Adrenal gland (tissue), 12 donors: Measurements from ENCODE around the gene GTPBP1. TPM values are rescaled to one million over a fixed set of nuclear protein-coding genes. Genes with fewer than 3 reads are reported as not detected.

Experiments used
- DNase-seq, 7 donors: peaks; one replicate each; pipeline ENCODE4 v3.0.0-alpha.2; 2019 to 2020
- H3K27ac ChIP-seq, 5 donors: fragments of 200-600 bp; sonication (generic) in 4 of 5; 1 replicate in 3 of 5; 2 replicates in 2 of 5; pipeline versions ENCODE4 v1.5.1 to v1.8.0; 2016 to 2020; ENCODE audit warnings: mild to moderate bottlenecking in 1 of 5
- H3K27me3 ChIP-seq: fragments of 200-600 bp; 2 replicates; pipeline ENCODE4 v1.8.0; 2021
- H3K36me3 ChIP-seq, 2 donors: fragments of 200-600 bp; replicated peaks in 1 of 2; 1 replicate in 1 of 2; 2 replicates in 1 of 2; pipeline versions ENCODE4 v1.5.1 to v1.8.0; 2018 to 2022
- H3K4me1 ChIP-seq, 2 donors: fragments of 200-600 bp; replicated peaks in 1 of 2; 1 replicate in 1 of 2; 2 replicates in 1 of 2; pipeline versions ENCODE4 v1.5.1 to v1.8.0; 2018 to 2021
- H3K4me3 ChIP-seq, 4 donors: fragments of 200-600 bp; sonication (generic) in 3 of 4; one replicate each; pipeline ENCODE4 v1.5.1; 2016 to 2018
- H3K9me3 ChIP-seq, 3 donors: fragments of 200-600 bp; sonication (generic) in 1 of 3; replicated peaks in 1 of 3; 1 replicate in 2 of 3; 2 replicates in 1 of 3; pipeline versions ENCODE4 v1.5.1 to v1.8.0; 2016 to 2021
- CTCF ChIP-seq, 6 experiments: fragments of 450-650 bp in 4 of 6; fragments of 200-600 bp in 2 of 6; sonication (generic) in 1 of 6; IDR thresholded peaks; 1 replicate in 5 of 6; 2 replicates in 1 of 6; pipeline versions ENCODE4 v1.5.1 to v1.8.0; 2016 to 2021; ENCODE audit warnings: antibody characterized with exemption in 6 of 6, mild to moderate bottlenecking in 2 of 6, moderate library complexity in 1 of 6
- POLR2A ChIP-seq, 2 donors: fragments of 450-650 bp; IDR thresholded peaks; one replicate each; pipeline ENCODE4 v1.6.1; 2017; ENCODE audit warnings: antibody characterized with exemption in 2 of 2, mild to moderate bottlenecking in 2 of 2, moderate library complexity in 1 of 2
- WGBS, 4 donors: extraction: QIAGEN DNeasy Blood & Tissue Kit in 2 of 4; methylation state at CpG; one replicate each; pipeline versions ENCODE4 v1.1.5 to v1.1.7; 2013 to 2017; 5-methylcytosine and 5-hydroxymethylcytosine counted together
- intact Hi-C, 2 donors: fragments of 100-400 bp; cut with DNase I; formaldehyde crosslinking; loops; one replicate each; pipeline versions ENCODE4 v1.14.1 to v1.15.0; 2022 to 2023
- polyA plus RNA-seq, 3 donors: library from polyadenylated mRNA; stranded (reverse); fragments of 200-250 nt in 2 of 3; fragments of 350-450 nt in 1 of 3; fragmentation: Illumina TruSeq in 1 of 3; extraction: RNeasy Lipid Tissue Mini Kit (QIAGEN cat#74804) in 1 of 3; gene quantifications; one replicate each; pipeline ENCODE4 v1.2.3, GENCODE V29; 2013 to 2014
- total RNA-seq, 9 donors: library from RNA; depleted of rRNA in 4 of 9; stranded (reverse); fragments of >200 nt in 4 of 9; fragments of 120-200 nt in 1 of 9; fragmentation: NEBNext Ultra II Directional in 1 of 9; extraction: Animal tissue kit (Norgen Biotek cat#: 25700) in 1 of 9; gene quantifications; one replicate each; pipeline versions ENCODE4 v1.1.0 to v1.2.4, GENCODE V29; 2013 to 2023
- donor health status: healthy with polysubstance abuse.
- donor health status: Bipolar disorder and iron deficiency.
- donor health status: DM: yes; HTN: yes; CAD: no.
- donor health status: DM: no; HTN: no; CAD: no.
- donor health status: DM: no; HTN: no; CAD: no.
- donor health status: DM: yes; HTN: yes; CAD: no.

GTPBP1 gene
- total and polyA plus RNA-seq, 12 donors: 14.0 to 56.9 (median 37.0) TPM

- Histone ChIP-seq H3K36me3 (peaks cover 0 to 8% of the 10 kb centered on the region in 2 donors), H3K9me3 (no peaks in the 10 kb centered on the region), H3K4me3 (no peak overlapping the region), H3K27ac (no peak overlapping the region), H3K4me1 (peaks cover 18 to 43% of the 10 kb centered on the region in 2 donors), H3K27me3 (no peaks in the 10 kb centered on the region)
- intact Hi-C loops: no loop called here
- DNase-seq: no peak
- TF ChIP-seq CTCF (IDR thresholded peaks at IDR 0.05): no peak
- no peak for TF ChIP-seq POLR2A (IDR thresholded peaks at IDR 0.05)
- 65 to 74% (median 67%) methylated on average over 3 of the region's 3 CpGs for WGBS, 4 donors
Observed at GRCh38 chr22:38694940-38695339, 10.8 kb upstream of the GTPBP1 start.

- H3K4me1 ChIP-seq: peaks cover 18 to 48% of the 10 kb centered on the region in 2 donors
- peaks cover 0 to 6% of the 10 kb centered on the region in 2 donors for H3K36me3 ChIP-seq
- intact Hi-C loops: no loop called here
- no peaks in the 10 kb centered on the region for H3K9me3 ChIP-seq
- H3K27ac ChIP-seq: peak overlapping the region in 3 of 5 donors; percentile 49 to 99 (median 79)
- no peak overlapping the region for H3K4me3 ChIP-seq
- no peaks in the 10 kb centered on the region for H3K27me3 ChIP-seq
- no peak for TF ChIP-seq POLR2A (IDR thresholded peaks at IDR 0.05)
- no peak for TF ChIP-seq CTCF (IDR thresholded peaks at IDR 0.05)
- DNase-seq: peak in 5 of 7 donors; percentile 57 to 76 (median 69)
- 21 to 33% (median 27%) methylated on average over 3 of the region's 3 CpGs for WGBS, 4 donors
Observed at GRCh38 chr22:38696606-38697424, 8.9 kb upstream of the GTPBP1 start.

GRCh38 chr22:38697425-38698089, 8.2 kb upstream of the GTPBP1 start:
- intact Hi-C loops: no loop called here
- peak in 3 of 7 donors; percentile 48 to 51 (median 48) for DNase-seq
- WGBS, 4 donors: 72 to 86% (median 75%) methylated on average over 8 of the region's 8 CpGs
- Histone ChIP-seq H3K27me3 (no peaks in the 10 kb centered on the region), H3K4me3 (no peak overlapping the region), H3K27ac (peak overlapping the region in 3 of 5 donors; percentile 49 to 99 (median 79)), H3K4me1 (peaks cover 18 to 48% of the 10 kb centered on the region in 2 donors), H3K36me3 (no peaks in the 10 kb centered on the region), H3K9me3 (no peaks in the 10 kb centered on the region)
- TF ChIP-seq POLR2A (IDR thresholded peaks at IDR 0.05): no peak
- TF ChIP-seq CTCF (IDR thresholded peaks at IDR 0.05): no peak

- Histone ChIP-seq H3K9me3 (no peaks in the 10 kb centered on the region), H3K4me3 (peak overlapping the region in 1 of 4 donors; percentile 86), H3K4me1 (peaks cover 18 to 48% of the 10 kb centered on the region in 2 donors), H3K36me3 (no peaks in the 10 kb centered on the region), H3K27ac (peak overlapping the region in 4 of 5 donors; percentile 1 to 100 (median 98)), H3K27me3 (no peaks in the 10 kb centered on the region)
- TF ChIP-seq POLR2A (IDR thresholded peaks at IDR 0.05) (no peak), CTCF (IDR thresholded peaks at IDR 0.05) (no peak)
- intact Hi-C loops: no loop called here
- WGBS, 4 donors: 91 to 96% (median 94%) methylated on average over 13 of the region's 13 CpGs
- DNase-seq: no peak
Observed at GRCh38 chr22:38698407-38699094, 7.2 kb upstream of the GTPBP1 start.
